ENCODE measurements around the gene ZSCAN10. TPM values are rescaled to one million over a fixed set of nuclear protein-coding genes. Genes with fewer than 3 reads are reported as not detected.

Gene ZSCAN10
- total and polyA plus RNA-seq, 9 of the 15 experiments (the other 6 are each of a cell fraction or from before 2014, with no cell fraction given) = 0.22 TPM; not detected in 8

DNA sequence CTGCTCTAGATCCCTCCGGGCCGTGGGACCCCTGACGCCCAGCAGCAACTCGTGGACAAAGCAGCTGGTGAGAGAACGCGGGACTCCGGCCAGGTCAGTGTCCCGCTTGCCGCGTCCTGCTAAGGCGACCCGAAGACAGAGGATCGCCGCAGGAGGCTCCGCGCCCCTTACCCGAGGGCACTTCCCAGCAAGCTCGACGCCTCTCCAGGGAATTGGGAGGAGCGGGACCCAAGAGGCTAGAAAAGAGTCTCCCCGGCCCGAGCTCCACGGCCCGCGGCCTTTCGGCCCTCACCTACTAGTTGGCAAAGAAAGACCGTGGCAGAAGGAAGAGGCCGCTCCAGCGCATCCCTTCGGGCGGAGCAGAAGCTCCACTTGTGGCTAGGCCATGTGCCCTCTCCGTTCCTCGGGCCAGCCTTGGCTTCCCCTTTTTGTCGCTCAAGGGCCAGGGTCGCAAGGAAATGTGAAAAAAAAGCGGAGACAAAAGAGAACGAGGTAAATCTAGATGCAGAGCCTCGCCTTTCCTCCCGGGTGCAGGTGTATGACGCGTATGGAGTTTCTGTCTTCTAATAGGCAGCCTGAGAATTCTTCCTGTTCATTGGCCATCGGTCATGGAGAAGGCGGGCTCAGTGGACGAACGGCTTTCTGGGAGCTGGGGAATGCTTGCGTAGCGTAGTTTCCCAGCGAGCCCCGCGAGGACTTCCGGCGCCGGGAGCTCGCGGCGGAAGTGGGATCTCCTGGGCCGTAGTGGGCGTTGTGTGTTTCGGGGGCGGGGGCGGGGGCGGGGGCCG, 35.4 kb upstream of the ZSCAN10 start, which contains the start of gene ZNF213 (continued):
- TF ChIP-seq, protein P1, sequence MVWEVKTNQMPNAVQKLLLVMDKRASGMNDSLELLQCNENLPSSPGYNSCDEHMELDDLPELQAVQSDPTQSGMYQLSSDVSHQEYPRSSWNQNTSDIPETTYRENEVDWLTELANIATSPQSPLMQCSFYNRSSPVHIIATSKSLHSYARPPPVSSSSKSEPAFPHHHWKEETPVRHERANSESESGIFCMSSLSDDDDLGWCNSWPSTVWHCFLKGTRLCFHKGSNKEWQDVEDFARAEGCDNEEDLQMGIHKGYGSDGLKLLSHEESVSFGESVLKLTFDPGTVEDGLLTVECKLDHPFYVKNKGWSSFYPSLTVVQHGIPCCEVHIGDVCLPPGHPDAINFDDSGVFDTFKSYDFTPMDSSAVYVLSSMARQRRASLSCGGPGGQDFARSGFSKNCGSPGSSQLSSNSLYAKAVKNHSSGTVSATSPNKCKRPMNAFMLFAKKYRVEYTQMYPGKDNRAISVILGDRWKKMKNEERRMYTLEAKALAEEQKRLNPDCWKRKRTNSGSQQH (CRISPR knock-in tag; IDR thresholded peaks at IDR 0.05) = no peak
- TF ChIP-seq, protein P2, sequence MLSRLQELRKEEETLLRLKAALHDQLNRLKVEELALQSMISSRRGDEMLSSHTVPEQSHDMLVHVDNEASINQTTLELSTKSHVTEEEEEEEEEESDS (CRISPR knock-in tag; IDR thresholded peaks at IDR 0.05) = no peak
- TF ChIP-seq, protein P3, sequence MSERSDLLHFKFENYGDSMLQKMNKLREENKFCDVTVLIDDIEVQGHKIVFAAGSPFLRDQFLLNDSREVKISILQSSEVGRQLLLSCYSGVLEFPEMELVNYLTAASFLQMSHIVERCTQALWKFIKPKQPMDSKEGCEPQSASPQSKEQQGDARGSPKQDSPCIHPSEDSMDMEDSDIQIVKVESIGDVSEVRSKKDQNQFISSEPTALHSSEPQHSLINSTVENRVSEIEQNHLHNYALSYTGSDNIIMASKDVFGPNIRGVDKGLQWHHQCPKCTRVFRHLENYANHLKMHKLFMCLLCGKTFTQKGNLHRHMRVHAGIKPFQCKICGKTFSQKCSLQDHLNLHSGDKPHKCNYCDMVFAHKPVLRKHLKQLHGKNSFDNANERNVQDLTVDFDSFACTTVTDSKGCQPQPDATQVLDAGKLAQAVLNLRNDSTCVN (CRISPR knock-in tag; IDR thresholded peaks at IDR 0.05) = no peak
- no peak for TF ChIP-seq HEY1 (CRISPR knock-in tag; IDR thresholded peaks at IDR 0.05; ENCODE audit: borderline replicate concordance)
- TF ChIP-seq PRPF4 (IDR thresholded peaks at IDR 0.05; ENCODE audit: insufficient read depth, low read depth, low read length, poor library complexity, severe bottlenecking) = no peak
- no peak for TF ChIP-seq PHTF2 (CRISPR knock-in tag; IDR thresholded peaks at IDR 0.05)
- no peak for TF ChIP-seq HMG20A (CRISPR knock-in tag; conservative IDR thresholded peaks at IDR 0.05)
- TF ChIP-seq ZEB2 (IDR thresholded peaks at IDR 0.05) = no peak
- TF ChIP-seq, protein P4, sequence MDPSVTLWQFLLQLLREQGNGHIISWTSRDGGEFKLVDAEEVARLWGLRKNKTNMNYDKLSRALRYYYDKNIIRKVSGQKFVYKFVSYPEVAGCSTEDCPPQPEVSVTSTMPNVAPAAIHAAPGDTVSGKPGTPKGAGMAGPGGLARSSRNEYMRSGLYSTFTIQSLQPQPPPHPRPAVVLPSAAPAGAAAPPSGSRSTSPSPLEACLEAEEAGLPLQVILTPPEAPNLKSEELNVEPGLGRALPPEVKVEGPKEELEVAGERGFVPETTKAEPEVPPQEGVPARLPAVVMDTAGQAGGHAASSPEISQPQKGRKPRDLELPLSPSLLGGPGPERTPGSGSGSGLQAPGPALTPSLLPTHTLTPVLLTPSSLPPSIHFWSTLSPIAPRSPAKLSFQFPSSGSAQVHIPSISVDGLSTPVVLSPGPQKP (CRISPR knock-in tag; IDR thresholded peaks at IDR 0.05) = no peak
- TF ChIP-seq RAD51 (IDR thresholded peaks at IDR 0.05; ENCODE audit: borderline replicate concordance, low read depth) = no peak
- TF ChIP-seq GTF2E2 (tag; IDR thresholded peaks at IDR 0.05) = no peak
- TF ChIP-seq, protein P5, sequence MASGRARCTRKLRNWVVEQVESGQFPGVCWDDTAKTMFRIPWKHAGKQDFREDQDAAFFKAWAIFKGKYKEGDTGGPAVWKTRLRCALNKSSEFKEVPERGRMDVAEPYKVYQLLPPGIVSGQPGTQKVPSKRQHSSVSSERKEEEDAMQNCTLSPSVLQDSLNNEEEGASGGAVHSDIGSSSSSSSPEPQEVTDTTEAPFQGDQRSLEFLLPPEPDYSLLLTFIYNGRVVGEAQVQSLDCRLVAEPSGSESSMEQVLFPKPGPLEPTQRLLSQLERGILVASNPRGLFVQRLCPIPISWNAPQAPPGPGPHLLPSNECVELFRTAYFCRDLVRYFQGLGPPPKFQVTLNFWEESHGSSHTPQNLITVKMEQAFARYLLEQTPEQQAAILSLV (tag; IDR thresholded peaks at IDR 0.05) = no peak
- TF ChIP-seq, protein P6, sequence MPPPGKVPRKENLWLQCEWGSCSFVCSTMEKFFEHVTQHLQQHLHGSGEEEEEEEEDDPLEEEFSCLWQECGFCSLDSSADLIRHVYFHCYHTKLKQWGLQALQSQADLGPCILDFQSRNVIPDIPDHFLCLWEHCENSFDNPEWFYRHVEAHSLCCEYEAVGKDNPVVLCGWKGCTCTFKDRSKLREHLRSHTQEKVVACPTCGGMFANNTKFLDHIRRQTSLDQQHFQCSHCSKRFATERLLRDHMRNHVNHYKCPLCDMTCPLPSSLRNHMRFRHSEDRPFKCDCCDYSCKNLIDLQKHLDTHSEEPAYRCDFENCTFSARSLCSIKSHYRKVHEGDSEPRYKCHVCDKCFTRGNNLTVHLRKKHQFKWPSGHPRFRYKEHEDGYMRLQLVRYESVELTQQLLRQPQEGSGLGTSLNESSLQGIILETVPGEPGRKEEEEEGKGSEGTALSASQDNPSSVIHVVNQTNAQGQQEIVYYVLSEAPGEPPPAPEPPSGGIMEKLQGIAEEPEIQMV (tag; conservative IDR thresholded peaks at IDR 0.05; ENCODE audit: low read depth) = no peak
- TF ChIP-seq, protein P7, sequence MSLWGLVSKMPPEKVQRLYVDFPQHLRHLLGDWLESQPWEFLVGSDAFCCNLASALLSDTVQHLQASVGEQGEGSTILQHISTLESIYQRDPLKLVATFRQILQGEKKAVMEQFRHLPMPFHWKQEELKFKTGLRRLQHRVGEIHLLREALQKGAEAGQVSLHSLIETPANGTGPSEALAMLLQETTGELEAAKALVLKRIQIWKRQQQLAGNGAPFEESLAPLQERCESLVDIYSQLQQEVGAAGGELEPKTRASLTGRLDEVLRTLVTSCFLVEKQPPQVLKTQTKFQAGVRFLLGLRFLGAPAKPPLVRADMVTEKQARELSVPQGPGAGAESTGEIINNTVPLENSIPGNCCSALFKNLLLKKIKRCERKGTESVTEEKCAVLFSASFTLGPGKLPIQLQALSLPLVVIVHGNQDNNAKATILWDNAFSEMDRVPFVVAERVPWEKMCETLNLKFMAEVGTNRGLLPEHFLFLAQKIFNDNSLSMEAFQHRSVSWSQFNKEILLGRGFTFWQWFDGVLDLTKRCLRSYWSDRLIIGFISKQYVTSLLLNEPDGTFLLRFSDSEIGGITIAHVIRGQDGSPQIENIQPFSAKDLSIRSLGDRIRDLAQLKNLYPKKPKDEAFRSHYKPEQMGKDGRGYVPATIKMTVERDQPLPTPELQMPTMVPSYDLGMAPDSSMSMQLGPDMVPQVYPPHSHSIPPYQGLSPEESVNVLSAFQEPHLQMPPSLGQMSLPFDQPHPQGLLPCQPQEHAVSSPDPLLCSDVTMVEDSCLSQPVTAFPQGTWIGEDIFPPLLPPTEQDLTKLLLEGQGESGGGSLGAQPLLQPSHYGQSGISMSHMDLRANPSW (CRISPR knock-in tag; IDR thresholded peaks at IDR 0.05) = no peak
- TF ChIP-seq, protein P8, sequence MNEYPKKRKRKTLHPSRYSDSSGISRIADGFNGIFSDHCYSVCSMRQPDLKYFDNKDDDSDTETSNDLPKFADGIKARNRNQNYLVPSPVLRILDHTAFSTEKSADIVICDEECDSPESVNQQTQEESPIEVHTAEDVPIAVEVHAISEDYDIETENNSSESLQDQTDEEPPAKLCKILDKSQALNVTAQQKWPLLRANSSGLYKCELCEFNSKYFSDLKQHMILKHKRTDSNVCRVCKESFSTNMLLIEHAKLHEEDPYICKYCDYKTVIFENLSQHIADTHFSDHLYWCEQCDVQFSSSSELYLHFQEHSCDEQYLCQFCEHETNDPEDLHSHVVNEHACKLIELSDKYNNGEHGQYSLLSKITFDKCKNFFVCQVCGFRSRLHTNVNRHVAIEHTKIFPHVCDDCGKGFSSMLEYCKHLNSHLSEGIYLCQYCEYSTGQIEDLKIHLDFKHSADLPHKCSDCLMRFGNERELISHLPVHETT (CRISPR knock-in tag; conservative IDR thresholded peaks at IDR 0.05 in 1 of 2, IDR thresholded peaks at IDR 0.05 in 1 of 2) = no peak
